IPS DF 4.7 (cell line): Measurements from ENCODE around the gene AVP.

Experiments used
- DNase-seq: peaks from one replicate; pipeline ENCODE4 v3.0.0-alpha.2; 2013; ENCODE audit warnings: low spot score; ENCODE audit errors: extremely low read depth

The AVP gene

GRCh38 chr20:3109350-3110302 is 25.1 kb upstream of the AVP start:
- DNase-seq: no peak

- DNase-seq: no peak
Measured at GRCh38 chr20:3107464-3108025, 23.0 kb upstream of the AVP start.

GRCh38 chr20:3106658-3107463 is 22.3 kb upstream of the AVP start:
- no peak for DNase-seq

- no peak for DNase-seq
Measured at GRCh38 chr20:3106185-3106584, 21.7 kb upstream of the AVP start.

GRCh38 chr20:3105256-3106137 is 21.0 kb upstream of the AVP start:
- no peak for DNase-seq

- no peak for DNase-seq
Measured at GRCh38 chr20:3103369-3104032, 19.0 kb upstream of the AVP start.

GRCh38 chr20:3102575-3103368 is 18.2 kb upstream of the AVP start:
- no peak for DNase-seq

- no peak for DNase-seq
Measured at GRCh38 chr20:3101737-3102574, 17.4 kb upstream of the AVP start.

- DNase-seq: no peak
Measured at GRCh38 chr20:3101251-3101650, 16.7 kb upstream of the AVP start.

- DNase-seq: no peak
Measured at GRCh38 chr20:3100480-3100879, 16.0 kb upstream of the AVP start.

- DNase-seq: no peak
Measured at GRCh38 chr20:3094848-3095629, 10.5 kb upstream of the AVP start.

- no peak for DNase-seq
Measured at GRCh38 chr20:3093861-3094361, 9.4 kb upstream of the AVP start.

- no peak for DNase-seq
Measured at GRCh38 chr20:3092611-3093379, 8.3 kb upstream of the AVP start.

- no peak for DNase-seq
Measured at GRCh38 chr20:3090565-3090964, 6.0 kb upstream of the AVP start.

GRCh38 chr20:3088031-3088430 is 3.5 kb upstream of the AVP start:
- DNase-seq: no peak

GRCh38 chr20:3085571-3086072 is 1.1 kb upstream of the AVP start:
- DNase-seq: no peak

- DNase-seq: no peak
Measured at GRCh38 chr20:3084986-3085360, 449 bp upstream of the AVP start.
